Measurements from ENCODE around the gene TMEM164.

DNA sequence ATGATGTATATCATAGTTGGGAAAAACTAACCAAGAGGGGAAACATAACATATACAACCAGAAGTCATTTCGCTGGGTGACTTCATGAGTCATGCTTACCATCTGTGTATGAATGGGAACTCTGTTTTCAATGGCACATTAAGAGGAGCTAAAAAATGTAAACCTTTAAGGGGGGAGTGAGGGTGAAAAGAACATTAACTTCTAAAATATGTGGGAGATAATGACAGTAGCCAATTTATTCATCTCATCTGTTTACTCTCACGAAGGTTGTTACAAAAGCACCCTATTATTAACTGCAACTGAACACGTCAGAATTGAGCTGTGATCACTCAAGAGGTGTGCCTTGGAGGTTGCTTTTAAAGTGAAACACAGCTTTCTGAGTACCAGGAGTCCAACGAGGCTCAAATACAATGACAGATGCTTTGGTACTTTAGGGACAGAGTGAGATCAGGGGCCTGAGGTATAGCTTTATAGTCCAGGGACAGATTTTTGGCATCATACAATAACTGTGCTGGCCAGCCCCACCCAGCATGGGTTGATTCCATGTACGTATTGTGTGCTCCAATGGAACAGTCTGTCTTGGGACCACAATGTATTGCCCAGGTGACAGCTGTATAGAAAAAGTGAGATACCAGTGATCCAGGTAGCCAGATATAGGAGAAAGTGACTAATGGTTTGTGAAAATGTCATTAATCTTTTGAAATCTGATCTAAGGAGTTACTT, 207.7 kb downstream of the TMEM164 start:
- no peak for TF ChIP-seq FOXP2 (optimal IDR thresholded peaks at IDR 0.05; ENCODE audit: borderline replicate concordance, extremely low read depth, extremely low read length, insufficient read depth)
- TF ChIP-seq POLR2AphosphoS5 (IDR thresholded peaks at IDR 0.05; ENCODE audit: low read depth, low read length) = no peak
- no peak for TF ChIP-seq REST (IDR thresholded peaks at IDR 0.05; ENCODE audit: insufficient read depth in 1 of 2, low read depth in 2 of 2, low read length in 2 of 2)

Measured in PFSK-1 (cell line).